Measurements from ENCODE around the gene PROZ.
"Not testable (repeated sequence)": the region's sequence is repeated elsewhere in the genome, so short reads cannot be mapped to it uniquely, and the experiment has no call there.

The PROZ gene, protein sequence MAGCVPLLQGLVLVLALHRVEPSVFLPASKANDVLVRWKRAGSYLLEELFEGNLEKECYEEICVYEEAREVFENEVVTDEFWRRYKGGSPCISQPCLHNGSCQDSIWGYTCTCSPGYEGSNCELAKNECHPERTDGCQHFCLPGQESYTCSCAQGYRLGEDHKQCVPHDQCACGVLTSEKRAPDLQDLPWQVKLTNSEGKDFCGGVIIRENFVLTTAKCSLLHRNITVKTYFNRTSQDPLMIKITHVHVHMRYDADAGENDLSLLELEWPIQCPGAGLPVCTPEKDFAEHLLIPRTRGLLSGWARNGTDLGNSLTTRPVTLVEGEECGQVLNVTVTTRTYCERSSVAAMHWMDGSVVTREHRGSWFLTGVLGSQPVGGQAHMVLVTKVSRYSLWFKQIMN

DNA sequence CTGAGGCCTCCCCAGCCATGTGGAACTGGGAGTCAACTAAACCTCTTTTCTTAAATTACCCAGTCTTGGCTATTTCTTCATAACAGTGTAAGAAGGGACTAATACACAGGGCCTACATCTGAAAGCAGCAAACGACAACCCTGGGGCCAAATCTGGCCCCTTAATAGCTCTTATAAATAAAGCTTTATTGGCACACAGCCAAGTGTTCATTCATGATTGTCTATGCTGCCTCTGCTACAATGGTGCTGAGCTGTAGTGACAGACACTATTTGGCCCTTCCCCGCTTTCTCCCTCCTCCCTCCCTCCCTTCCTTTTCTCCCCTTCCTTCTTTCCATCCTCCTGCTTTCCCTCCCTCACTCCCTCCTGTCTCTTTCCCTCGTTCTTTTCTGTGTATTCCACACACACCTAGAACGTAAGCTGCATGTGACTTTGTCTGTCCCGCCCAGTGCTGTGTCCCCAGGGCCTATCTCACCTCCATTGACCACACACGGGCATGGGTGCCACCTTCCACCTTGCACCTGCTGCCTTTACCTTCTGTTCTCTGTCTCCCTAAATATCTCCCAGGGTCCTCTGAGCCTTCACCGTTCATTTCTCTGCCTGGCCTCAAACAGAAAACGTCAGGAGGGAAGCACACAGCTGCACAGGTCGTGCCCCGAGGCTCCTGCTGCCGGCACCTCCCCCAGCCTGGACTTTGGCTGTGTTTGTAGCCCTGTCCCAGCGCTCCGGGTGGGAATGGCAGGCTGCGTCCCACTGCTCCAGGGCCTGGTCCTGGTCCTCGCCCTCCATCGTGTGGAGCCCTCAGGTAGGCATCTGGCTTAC is at the start of gene PROZ:
TSS of gene PROZ (plus strand) at position 720 of the 819 bp plus-strand sequence. CDS start at position 733, 13 bp downstream.
- DNase-seq: no peak

DNA sequence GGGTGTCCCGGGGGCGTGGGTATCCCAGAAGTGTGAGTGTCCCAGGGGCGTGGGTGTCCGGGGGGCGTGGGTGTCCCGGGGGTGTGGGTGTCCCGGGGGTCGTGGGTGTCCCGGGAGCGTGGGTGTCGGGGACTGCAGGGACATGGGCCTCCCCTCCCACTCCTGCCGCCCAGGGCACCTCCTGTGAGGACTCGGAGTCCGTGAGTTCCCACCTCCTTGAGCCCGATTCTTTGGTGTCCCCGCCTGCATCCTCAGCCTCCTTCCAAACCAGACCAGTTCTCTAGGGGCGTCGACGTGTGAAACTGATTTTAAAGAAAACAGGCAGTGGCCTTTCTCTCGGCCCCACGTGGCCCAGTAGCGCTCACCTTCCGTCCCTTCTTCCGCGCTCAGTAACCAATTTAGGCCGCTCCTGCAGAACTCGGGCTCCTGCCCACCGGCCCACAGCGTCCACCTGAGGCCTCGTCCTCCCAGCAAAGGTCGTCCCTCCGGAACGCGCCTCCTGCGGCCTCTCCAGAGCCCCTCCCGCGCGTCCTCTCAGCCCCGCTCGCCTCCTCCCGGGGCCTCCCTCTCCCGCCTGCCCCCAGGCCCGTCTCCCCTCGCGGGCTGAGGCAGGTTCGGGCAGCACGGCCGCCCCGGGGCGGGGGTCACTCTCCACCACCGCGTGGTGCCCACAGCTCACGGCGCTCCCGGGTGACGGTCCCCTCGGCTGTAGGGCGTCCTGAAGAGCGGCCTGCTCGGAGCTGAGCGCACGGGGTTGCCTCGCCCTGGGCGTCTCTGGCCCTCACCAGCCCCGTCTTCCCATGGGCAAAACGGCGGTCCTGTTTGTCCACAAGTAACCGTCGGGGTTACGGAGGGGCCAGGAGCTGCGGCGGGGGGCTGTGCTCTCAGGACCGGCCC is 49.0 kb upstream of the PROZ start:
- no peak for DNase-seq

DNA sequence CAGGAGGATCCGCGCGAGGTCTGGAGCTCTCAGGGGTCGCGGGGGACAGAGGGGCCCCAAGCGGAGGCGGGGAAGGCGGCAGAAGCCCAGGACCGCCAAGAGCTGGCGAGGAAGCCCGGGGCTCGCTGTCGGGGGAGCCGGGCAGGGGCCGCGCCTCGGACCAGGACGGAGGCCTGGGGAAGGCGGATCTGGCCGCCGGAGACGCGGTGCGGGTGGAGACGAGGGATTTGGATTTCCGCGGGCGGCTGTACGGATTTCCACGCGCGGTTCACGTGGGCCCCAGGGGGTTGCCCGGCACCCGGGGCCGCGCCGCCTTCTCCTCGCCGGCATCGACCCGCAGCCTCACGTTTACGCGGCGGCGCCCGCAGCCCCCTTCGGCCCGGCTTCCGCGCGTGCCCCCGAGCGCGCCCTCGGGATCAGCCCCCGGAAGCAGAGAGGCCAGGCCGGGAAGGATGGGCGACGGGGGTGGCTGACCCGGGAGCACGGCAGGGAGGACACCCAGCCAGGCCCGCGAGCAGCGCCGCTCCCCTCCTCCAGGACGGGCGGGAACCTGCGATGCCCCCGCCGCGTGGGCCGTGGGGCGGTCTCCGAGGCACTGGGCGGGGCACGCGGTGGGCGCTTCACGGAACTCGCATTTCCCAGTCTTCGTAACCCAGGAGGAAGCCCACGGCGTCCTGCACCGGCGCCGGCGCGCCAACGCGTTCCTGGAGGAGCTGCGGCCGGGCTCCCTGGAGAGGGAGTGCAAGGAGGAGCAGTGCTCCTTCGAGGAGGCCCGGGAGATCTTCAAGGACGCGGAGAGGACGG is 48.2 kb upstream of the PROZ start:
- DNase-seq: no peak

DNA sequence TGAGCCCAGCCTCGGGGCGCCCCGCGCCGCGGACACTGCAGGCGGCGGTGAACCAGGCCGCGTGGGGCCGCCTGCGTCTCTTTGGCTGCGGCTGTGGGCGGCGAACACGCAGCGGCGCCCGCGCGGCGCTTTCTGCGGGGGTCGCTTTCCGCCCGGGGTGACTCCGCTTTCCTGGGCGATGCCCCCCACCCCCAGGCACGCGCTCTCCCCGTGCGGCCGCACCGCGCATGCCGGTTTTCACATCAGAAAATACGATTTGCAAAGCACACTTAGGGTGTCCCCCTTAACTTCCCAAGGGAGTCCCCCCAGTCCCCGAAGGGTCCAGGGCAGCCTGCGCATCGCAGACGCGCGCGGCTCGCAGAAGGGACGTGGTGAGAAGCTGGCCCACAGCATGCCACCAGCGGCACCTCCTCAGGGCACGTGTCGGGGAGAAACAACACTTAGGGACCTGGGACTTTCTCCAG is 47.6 kb upstream of the PROZ start:
- DNase-seq: no peak

DNA sequence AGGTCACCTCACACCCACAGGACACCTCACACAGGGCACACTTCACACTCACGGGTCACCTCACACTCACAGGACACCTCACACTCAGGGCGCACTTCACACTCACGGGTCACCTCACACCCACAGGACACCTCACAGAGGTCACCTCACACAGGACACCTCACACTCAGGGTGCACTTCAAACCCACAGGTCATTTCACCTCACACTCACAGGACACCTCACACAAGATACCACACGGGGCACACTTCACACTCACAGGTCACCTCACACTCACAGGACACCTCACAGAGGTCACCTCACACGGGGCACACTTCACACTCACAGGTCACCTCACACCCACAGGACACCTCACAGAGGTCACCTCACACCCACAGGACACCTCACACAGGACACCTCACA is 46.6 kb upstream of the PROZ start:
- not testable (repeated sequence) for DNase-seq

DNA sequence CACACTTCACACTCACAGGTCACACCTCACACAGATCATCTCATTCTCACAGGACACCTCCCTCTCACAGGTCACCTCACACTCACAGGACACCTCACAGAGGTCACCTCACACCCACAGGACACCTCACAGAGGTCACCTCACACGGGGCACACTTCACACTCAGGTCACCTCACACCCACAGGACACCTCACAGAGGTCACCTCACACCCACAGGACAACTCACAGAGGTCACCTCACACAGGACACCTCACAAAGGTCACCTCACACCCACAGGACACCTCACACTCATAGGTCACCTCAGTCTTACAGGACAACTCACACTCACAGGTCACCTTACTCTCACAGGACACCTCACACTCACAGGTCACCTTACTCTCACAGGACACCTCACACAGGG is 46.0 kb upstream of the PROZ start:
- not testable (repeated sequence) for DNase-seq

DNA sequence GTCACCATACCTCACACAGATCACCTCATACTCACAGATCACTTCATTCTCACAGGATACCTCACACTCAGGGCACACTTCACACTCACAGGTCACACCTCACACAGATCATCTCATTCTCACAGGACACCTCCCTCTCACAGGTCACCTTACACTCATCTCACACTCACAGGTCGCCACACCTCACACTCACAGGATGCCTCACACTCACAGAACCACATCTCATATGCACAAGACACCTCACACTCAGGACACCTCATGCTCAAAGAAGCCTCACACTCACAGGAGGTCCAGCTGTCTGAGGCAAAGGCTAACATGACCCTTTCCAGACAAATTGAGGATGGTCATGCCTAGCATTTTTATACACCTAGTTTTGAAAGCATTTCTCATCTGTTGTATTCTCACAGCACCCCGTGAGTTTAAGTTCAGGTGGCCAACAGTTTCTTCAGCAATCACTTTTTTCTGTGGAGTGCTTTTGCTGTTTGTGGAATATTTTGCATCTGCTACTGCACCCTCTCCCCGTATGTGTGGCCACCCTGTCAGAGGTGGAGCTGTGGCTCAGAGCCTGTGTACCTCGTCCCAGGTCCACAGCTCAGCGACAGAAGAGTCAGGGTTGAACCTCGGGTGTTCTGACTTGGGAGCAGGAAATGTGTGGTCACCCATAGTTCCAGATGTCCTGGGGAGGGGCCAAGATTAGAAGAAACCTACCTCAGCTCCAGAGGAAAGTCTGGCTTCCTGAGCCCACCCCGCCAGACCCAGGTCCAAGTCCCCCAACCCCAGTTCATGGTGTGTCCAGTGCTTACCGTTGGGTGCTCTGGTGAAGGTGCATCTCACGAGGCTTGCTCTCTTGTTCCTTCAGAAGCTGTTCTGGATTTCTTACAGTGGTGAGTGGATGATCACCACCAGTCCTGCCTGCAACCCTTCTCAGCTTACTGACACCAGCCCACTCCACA is 45.3 kb upstream of the PROZ start:
- no peak for DNase-seq

DNA sequence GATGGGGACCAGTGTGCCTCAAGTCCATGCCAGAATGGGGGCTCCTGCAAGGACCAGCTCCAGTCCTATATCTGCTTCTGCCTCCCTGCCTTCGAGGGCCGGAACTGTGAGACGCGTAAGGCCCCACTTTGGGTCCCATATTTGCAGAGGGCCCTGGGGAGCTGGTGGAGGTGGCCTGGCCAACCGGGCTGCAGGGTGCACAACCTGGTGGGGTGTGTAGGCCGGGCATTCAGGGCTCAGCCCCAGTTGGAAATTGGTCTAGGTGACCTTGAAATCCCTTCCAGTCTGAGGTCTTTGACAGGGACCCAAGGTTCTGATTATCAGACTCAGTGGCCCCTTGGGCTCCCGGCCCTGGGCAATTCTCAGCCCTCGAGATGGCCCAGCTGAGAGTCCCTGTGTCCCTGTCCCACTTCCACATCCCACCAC is 44.6 kb upstream of the PROZ start:
- DNase-seq: no peak

DNA sequence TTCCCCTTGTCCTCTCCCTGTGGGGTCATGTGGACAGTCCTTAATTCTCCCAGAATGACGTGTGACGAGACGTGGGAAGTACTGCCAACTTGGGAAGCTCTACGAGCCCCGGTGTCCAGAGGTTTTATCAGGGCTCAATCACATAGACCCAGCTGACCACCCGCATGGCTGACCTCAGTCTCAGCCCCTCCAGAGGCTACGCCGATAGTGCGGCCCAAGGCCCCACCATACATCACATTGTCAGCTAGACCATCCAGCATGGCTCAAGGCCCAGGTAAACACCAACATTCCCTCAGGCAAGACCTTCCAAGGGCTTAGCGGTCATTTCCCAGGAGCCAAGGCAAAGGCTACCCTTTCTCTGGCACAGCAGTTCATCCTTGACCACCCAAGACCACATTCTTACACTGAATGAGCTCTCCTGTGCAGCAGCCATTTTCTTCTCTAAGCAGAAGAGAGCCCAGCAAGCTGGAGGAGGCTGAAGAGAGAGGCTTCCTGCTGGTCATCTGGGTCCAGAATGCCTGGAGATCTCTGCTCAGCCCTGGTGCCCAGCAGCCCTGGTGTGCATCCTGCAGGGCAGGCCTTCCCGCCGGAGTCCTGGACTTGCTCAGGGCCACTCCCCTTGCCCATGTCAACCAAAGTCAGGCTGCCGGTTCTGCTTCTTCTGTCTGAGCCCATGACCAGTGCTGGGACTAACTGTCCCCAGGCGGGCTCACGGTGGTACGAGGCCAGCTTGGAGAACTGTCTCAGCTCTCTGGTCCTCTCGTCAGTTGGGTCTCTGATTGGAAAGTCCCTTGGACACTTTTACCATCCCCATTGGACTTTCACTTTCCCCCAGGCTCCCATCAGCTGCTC is 43.7 kb upstream of the PROZ start:
- DNase-seq: no peak

DNA sequence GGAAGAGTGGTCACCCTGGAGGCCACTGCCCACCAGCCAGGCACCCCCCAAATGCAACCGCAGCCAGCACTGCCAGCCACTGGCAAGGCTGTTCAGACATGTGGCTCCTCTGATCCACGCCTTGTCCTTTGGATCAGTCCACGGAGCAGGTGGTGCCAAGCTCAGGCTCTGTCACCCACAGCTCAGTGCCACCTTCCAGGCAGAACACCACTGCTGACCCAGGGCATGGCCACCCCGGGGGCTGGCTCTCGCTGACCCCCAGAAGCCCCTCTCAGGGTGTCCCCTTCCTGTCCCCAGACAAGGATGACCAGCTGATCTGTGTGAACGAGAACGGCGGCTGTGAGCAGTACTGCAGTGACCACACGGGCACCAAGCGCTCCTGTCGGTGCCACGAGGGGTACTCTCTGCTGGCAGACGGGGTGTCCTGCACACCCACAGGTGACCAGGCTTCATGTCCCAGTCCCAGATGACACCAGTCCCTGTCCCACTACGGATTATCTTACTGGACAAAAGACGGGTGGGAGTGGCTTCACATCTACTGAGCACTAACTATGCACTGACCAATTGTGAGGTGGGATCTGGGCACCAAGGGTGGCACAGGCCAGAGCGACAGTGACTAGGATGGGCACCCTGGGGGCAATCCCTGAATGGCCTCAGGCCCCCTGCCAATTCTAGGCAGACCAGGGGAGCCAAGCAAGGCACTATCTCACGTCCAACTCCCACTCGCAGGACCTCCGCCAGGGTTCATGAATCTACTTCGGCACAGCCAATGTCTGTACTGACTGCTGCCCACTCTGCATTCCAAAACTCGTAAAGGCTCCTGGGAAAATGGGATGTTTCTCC is 42.9 kb upstream of the PROZ start:
- no peak for DNase-seq

DNA sequence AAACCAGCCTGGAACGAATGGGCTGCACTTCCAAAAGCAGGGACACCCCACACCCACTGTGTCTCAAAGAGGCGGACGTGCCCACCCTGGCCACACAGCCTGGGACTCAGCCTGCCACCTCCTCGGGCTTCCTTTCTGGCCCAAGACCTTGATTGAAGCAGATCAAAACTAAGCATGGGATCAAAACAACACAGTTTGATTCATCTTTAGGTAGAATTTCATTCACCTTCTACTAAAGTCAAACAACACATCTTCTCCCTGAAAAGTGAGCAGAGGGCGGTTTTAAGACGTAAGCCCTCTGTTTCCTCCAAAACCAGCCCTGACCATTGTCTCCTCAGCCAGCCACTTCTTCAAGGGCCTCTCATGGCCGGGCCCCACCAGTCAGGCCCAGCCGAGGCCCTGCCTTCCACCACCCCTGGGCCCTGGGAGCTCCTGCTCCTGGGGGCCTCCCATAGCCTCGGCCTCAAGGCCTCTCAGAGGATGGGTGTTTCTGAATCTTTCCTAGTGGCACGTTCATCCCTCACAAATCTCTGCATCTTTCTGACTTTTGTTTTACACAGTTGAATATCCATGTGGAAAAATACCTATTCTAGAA is 42.1 kb upstream of the PROZ start:
- no peak for DNase-seq

DNA sequence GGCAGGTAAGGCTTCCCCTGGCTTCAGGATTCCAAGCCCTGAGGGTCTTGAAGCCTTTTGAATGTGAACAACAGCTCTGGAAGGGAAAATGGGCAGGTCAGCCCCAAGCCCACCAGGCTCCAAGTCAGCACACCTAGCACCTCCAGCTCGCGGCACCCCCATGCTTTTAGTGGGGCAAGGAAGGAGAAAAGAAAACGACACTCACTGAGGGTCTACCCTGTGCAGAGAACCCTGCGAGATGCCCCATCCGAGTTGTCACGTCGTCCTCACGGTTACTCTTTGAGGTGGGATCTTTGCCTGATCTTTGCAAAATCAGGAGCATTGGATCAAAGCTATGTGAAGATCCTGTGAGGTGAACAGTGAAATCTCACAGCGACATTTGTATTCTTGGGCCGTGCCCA is 41.6 kb upstream of the PROZ start:
- DNase-seq: no peak

DNA sequence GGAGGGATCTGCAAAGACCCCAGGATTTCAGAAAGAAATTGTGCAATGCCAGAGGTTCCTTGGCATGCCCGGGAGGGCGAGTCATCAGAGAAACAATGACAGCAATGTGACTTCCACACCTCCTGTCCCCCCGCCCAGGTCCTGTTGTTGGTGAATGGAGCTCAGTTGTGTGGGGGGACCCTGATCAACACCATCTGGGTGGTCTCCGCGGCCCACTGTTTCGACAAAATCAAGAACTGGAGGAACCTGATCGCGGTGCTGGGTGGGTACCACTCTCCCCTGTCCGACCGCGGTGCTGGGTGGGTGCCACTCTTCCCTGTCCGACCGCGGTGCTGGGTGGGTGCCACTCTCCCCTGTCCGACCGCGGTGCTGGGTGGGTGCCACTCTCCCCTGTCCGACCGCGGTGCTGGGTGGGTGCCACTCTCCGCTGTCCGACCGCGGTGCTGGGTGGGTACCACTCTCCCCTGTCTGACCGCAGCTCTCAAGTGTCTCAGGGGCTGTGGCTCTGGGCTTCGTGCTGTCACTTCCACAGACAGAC is 41.0 kb upstream of the PROZ start:
- DNase-seq: no peak

DNA sequence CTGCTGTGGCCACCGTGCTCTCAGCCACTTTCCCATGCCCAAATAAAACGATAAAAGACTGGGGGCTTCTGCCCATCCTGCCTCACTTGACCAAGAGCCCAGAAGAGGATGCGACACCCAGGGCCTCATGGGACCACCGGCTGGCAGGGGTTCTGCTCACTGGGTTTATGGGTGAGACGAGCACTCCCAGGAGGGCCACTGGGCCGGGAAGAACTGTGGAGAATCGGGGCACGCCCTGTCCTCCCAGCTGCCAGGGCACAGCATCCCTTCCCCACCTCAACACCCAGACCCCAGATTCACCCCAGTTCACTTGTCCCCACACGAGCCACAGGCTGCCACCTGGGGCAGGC is 40.6 kb upstream of the PROZ start:
- DNase-seq: no peak

DNA sequence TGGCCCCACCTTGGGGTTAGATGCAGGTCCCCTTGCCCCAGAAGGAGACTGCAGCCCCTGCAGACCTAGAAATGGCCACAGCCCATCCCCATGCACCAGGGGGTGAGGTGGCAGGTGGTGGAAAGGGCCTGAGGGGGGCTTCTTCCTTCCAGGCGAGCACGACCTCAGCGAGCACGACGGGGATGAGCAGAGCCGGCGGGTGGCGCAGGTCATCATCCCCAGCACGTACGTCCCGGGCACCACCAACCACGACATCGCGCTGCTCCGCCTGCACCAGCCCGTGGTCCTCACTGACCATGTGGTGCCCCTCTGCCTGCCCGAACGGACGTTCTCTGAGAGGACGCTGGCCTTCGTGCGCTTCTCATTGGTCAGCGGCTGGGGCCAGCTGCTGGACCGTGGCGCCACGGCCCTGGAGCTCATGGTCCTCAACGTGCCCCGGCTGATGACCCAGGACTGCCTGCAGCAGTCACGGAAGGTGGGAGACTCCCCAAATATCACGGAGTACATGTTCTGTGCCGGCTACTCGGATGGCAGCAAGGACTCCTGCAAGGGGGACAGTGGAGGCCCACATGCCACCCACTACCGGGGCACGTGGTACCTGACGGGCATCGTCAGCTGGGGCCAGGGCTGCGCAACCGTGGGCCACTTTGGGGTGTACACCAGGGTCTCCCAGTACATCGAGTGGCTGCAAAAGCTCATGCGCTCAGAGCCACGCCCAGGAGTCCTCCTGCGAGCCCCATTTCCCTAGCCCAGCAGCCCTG is 40.0 kb upstream of the PROZ start:
- DNase-seq: no peak

DNA sequence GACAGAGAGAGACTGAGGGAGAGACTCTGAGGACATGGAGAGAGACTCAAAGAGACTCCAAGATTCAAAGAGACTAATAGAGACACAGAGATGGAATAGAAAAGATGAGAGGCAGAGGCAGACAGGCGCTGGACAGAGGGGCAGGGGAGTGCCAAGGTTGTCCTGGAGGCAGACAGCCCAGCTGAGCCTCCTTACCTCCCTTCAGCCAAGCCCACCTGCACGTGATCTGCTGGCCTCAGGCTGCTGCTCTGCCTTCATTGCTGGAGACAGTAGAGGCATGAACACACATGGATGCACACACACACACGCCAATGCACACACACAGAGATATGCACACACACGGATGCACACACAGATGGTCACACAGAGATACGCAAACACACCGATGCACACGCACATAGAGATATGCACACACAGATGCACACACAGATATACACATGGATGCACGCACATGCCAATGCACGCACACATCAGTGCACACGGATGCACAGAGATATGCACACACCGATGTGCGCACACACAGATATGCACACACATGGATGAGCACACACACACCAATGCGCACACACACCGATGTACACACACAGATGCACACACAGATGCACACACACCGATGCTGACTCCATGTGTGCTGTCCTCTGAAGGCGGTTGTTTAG is 39.2 kb upstream of the PROZ start:
- no peak for DNase-seq

DNA sequence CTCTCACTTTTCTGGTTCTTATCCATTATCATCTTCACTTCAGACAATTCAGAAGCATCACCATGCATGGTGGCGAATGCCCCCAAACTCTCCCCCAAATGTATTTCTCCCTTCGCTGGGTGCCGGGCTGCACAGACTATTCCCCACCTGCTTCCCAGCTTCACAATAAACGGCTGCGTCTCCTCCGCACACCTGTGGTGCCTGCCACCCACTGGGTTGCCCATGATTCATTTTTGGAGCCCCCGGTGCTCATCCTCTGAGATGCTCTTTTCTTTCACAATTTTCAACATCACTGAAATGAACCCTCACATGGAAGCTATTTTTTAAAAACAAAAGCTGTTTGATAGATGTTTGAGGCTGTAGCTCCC is 38.6 kb upstream of the PROZ start:
- DNase-seq: no peak

Measured in NCI-H1105 (cell line).